Neural cell (in vitro differentiated cells): ENCODE results near the gene BUD31. TPM values are rescaled to one million over a fixed set of nuclear protein-coding genes. Genes with fewer than 3 reads are reported as not detected.
"Not testable (repeated sequence)": the region's sequence is repeated elsewhere in the genome, so short reads cannot be mapped to it uniquely, and the experiment has no call there.

Experiments used
- H2AFZ ChIP-seq: fragments of 200-600, 300-800 bp; sonication (generic), shearing (Covaris generic); 2 replicates; pipeline ENCODE4 v1.6.0; 2014; ENCODE audit warnings: low read depth, mild to moderate bottlenecking, antibody characterized with exemption, low read length, moderate library complexity
- H3F3A ChIP-seq: fragments of 200-600 bp; shearing (Covaris generic); 2 replicates; pipeline ENCODE4 v1.6.1; 2016; ENCODE audit warnings: mild to moderate bottlenecking, moderate library complexity, mixed read lengths, antibody characterized with exemption, low read length; ENCODE audit not compliant: insufficient read depth, poor library complexity, severe bottlenecking
- H3K27ac ChIP-seq: fragments of 200-600, 300-800 bp; sonication (generic), shearing (Covaris generic); 2 replicates; pipeline ENCODE4 v1.5.1; 2014; ENCODE audit warnings: mild to moderate bottlenecking, low read length, moderate library complexity
- H3K27me3 ChIP-seq: fragments of 300-800, 200-600 bp; sonication (generic), shearing (Covaris generic); 2 replicates; pipeline ENCODE4 v1.6.0; 2014; ENCODE audit warnings: mild to moderate bottlenecking, low read depth, low read length, moderate library complexity; ENCODE audit not compliant: insufficient read depth
- H3K36me3 ChIP-seq: fragments of 300-800, 200-600 bp; sonication (generic), shearing (Covaris generic); 2 replicates; pipeline ENCODE4 v1.5.1; 2014; ENCODE audit warnings: mild to moderate bottlenecking, antibody characterized with exemption, low read length, moderate library complexity; ENCODE audit not compliant: insufficient read depth
- H3K4me2 ChIP-seq: fragments of 300-800, 200-600 bp; sonication (generic), shearing (Covaris generic); 2 replicates; pipeline ENCODE4 v1.6.0; 2014; ENCODE audit warnings: mild to moderate bottlenecking, low read length
- H3K4me3 ChIP-seq: fragments of 300-800, 200-600 bp; sonication (generic), shearing (Covaris generic); 2 replicates; pipeline ENCODE4 v1.5.1; 2014; ENCODE audit warnings: mild to moderate bottlenecking, low read length, moderate library complexity
- H3K79me2 ChIP-seq: fragments of 200-600 bp; shearing (Covaris generic); replicated peaks from 2 replicates; pipeline ENCODE4 v1.6.0; 2014; ENCODE audit warnings: mild to moderate bottlenecking, low read length, moderate library complexity; ENCODE audit not compliant: insufficient read depth
- H3K9ac ChIP-seq: fragments of 300-800, 200-600 bp; sonication (generic), shearing (Covaris generic); 2 replicates; pipeline ENCODE4 v1.6.1; 2016; ENCODE audit warnings: mild to moderate bottlenecking, low read length, mixed read lengths
- H3K9me2 ChIP-seq: fragments of 200-600 bp; shearing (Covaris generic); 2 replicates; pipeline ENCODE4 v1.6.1; 2016; ENCODE audit warnings: mild to moderate bottlenecking, low read length, mixed read lengths; ENCODE audit not compliant: insufficient read depth
- H3K9me3 ChIP-seq: fragments of 200-600, 300-800 bp; sonication (generic), shearing (Covaris generic); 2 replicates; pipeline ENCODE4 v1.6.1; 2016; ENCODE audit warnings: mild to moderate bottlenecking, mixed run types, low read length, moderate library complexity, mixed read lengths
- H4K20me1 ChIP-seq: fragments of 200-600 bp; shearing (Covaris generic); 2 replicates; pipeline ENCODE4 v1.6.1; 2016; ENCODE audit warnings: mild to moderate bottlenecking, mixed run types; ENCODE audit not compliant: insufficient read depth
- EP300 ChIP-seq: fragments of 450-650 bp; conservative IDR thresholded peaks from 2 replicates; pipeline ENCODE4 v1.6.1; 2014; ENCODE audit warnings: antibody characterized with exemption, mild to moderate bottlenecking, moderate library complexity; ENCODE audit not compliant: poor library complexity, severe bottlenecking
- EZH2 ChIP-seq: fragments of 200-600, 300-800 bp; shearing (Covaris generic), sonication (generic); IDR thresholded peaks from 2 replicates; pipeline ENCODE4 v1.6.1; 2014; ENCODE audit warnings: antibody characterized with exemption, low read length, borderline replicate concordance, mild to moderate bottlenecking; ENCODE audit not compliant: insufficient read depth, poor library complexity, severe bottlenecking
- MXI1 ChIP-seq: fragments of 450-650 bp; conservative IDR thresholded peaks from 2 replicates; pipeline ENCODE4 v1.6.1; 2014; ENCODE audit warnings: antibody characterized with exemption, mild to moderate bottlenecking; ENCODE audit not compliant: poor library complexity, severe bottlenecking
- POLR2AphosphoS5 ChIP-seq: IDR thresholded peaks from 2 replicates; pipeline ENCODE4 v1.6.1; 2012
- RAD21 ChIP-seq: fragments of 450-650 bp; conservative IDR thresholded peaks from 2 replicates; pipeline ENCODE4 v1.6.1; 2014; ENCODE audit warnings: antibody characterized with exemption, mild to moderate bottlenecking, moderate library complexity
- SMC3 ChIP-seq: fragments of 450-650 bp; conservative IDR thresholded peaks from 2 replicates; pipeline ENCODE4 v1.6.1; 2014; ENCODE audit warnings: antibody characterized with exemption, mild to moderate bottlenecking, moderate library complexity; ENCODE audit not compliant: poor library complexity
- TAF1 ChIP-seq: IDR thresholded peaks from 2 replicates; pipeline ENCODE4 v1.6.1; 2012; ENCODE audit warnings: low read depth
- polyA plus RNA-seq: library from polyadenylated mRNA; depleted of rRNA; stranded (reverse); fragments of >200 nt; gene quantifications from 2 replicates; pipeline ENCODE4 v1.2.3, GENCODE V29; 2014
- TF ChIP-seq, protein P1 (sequence below): IDR thresholded peaks from 2 replicates; pipeline ENCODE4 v1.6.1; 2012; ENCODE audit warnings: borderline replicate concordance
- TF ChIP-seq, protein P2 (sequence below): fragments of 450-650 bp; IDR thresholded peaks from 2 replicates; pipeline ENCODE4 v1.5.1; 2014; ENCODE audit warnings: antibody characterized with exemption, mild to moderate bottlenecking, moderate library complexity; ENCODE audit not compliant: poor library complexity, severe bottlenecking

Gene BUD31
- polyA plus RNA-seq, 1 donor from 2014 or later, result 251 TPM

DNA sequence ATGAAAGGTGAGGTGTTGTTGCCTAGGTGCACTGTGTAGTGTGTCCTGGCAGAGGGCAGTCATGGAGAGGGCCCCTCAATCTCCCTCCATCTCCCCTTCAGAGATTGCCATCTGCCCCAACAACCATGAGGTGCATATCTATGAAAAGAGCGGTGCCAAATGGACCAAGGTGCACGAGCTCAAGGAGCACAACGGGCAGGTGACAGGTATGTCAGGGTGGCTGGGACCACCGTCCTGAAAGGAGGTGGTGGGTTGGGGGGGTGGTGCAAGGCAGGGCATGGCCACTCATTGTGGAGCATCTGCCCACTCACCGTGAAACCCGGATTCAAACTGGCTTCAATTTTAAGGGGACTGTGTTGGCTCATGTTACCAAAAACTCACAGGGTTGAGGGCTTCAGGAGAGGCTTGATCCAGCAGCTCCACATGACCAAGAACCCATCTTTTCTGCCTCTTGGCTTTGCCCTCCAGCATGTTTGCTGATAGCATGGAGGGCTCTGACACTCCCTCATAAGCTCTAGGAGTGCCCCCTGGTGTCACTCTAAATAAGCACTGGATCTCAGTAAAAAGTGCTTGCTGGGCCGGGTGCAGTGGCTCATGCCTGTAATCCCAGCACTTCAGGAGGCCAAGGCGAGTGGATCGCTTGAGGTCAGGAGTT, 22.1 kb upstream of the BUD31 start:
- Histone ChIP-seq H3K9me2 (no peaks in the 10 kb centered on the region), H3K9me3 (no peaks in the 10 kb centered on the region), H3K4me3 (no peak overlapping the region), H2AFZ (no peak overlapping the region), H3F3A (no peaks in the 10 kb centered on the region), H3K27me3 (no peaks in the 10 kb centered on the region), H3K27ac (no peak overlapping the region), H3K79me2 (no peaks in the 10 kb centered on the region), H3K4me2 (no peak overlapping the region), H4K20me1 (no peaks in the 10 kb centered on the region), H3K9ac (no peak overlapping the region), H3K36me3 (no peaks in the 10 kb centered on the region)
- no peak for TF ChIP-seq SMC3
- no peak for TF ChIP-seq EZH2

DNA sequence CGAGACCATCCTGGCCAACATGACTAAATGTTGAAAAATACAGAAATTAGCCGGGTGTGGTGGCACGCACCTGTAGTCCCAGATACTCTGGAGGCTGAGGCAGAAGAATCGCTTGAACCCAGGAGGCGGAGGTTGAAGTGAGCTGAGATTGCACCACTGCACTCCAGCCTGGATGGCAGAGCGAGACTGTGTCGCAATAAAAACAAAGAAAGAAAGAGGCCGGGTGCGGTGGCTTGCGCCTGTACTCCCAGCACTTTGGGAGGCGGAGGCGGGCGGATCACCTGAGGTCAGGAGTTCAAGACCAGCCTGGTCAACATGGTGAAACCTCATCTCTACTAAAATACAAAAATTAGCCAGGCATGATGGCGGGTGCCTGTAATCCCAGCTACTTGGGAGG, 21.5 kb upstream of the BUD31 start:
- H2AFZ ChIP-seq, H3K27ac ChIP-seq, H3K9me3 ChIP-seq, H3K27me3 ChIP-seq, H3K9ac ChIP-seq, H3K79me2 ChIP-seq, H3K4me3 ChIP-seq, H3K9me2 ChIP-seq, H4K20me1 ChIP-seq, H3F3A ChIP-seq, H3K4me2 ChIP-seq, H3K36me3 ChIP-seq: not testable (repeated sequence)

GRCh38 chr7:99387912-99388311, 20.9 kb upstream of the BUD31 start:
- no peaks in the 10 kb centered on the region for H3K79me2 ChIP-seq
- no peak overlapping the region for H2AFZ ChIP-seq
- TF ChIP-seq MXI1 (no peak), TAF1 (no peak), SMC3 (no peak), EP300 (no peak), POLR2AphosphoS5 (no peak), EZH2 (no peak), RAD21 (no peak)
- TF ChIP-seq, protein P1, sequence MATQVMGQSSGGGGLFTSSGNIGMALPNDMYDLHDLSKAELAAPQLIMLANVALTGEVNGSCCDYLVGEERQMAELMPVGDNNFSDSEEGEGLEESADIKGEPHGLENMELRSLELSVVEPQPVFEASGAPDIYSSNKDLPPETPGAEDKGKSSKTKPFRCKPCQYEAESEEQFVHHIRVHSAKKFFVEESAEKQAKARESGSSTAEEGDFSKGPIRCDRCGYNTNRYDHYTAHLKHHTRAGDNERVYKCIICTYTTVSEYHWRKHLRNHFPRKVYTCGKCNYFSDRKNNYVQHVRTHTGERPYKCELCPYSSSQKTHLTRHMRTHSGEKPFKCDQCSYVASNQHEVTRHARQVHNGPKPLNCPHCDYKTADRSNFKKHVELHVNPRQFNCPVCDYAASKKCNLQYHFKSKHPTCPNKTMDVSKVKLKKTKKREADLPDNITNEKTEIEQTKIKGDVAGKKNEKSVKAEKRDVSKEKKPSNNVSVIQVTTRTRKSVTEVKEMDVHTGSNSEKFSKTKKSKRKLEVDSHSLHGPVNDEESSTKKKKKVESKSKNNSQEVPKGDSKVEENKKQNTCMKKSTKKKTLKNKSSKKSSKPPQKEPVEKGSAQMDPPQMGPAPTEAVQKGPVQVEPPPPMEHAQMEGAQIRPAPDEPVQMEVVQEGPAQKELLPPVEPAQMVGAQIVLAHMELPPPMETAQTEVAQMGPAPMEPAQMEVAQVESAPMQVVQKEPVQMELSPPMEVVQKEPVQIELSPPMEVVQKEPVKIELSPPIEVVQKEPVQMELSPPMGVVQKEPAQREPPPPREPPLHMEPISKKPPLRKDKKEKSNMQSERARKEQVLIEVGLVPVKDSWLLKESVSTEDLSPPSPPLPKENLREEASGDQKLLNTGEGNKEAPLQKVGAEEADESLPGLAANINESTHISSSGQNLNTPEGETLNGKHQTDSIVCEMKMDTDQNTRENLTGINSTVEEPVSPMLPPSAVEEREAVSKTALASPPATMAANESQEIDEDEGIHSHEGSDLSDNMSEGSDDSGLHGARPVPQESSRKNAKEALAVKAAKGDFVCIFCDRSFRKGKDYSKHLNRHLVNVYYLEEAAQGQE, result no peak
- TF ChIP-seq, protein P2, sequence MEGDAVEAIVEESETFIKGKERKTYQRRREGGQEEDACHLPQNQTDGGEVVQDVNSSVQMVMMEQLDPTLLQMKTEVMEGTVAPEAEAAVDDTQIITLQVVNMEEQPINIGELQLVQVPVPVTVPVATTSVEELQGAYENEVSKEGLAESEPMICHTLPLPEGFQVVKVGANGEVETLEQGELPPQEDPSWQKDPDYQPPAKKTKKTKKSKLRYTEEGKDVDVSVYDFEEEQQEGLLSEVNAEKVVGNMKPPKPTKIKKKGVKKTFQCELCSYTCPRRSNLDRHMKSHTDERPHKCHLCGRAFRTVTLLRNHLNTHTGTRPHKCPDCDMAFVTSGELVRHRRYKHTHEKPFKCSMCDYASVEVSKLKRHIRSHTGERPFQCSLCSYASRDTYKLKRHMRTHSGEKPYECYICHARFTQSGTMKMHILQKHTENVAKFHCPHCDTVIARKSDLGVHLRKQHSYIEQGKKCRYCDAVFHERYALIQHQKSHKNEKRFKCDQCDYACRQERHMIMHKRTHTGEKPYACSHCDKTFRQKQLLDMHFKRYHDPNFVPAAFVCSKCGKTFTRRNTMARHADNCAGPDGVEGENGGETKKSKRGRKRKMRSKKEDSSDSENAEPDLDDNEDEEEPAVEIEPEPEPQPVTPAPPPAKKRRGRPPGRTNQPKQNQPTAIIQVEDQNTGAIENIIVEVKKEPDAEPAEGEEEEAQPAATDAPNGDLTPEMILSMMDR, result no peak
- H3K4me3 ChIP-seq, result no peak overlapping the region
- no peaks in the 10 kb centered on the region for H3K36me3 ChIP-seq
- no peaks in the 10 kb centered on the region for H3F3A ChIP-seq
- no peaks in the 10 kb centered on the region for H3K9me3 ChIP-seq
- no peak overlapping the region for H3K9ac ChIP-seq
- H3K9me2 ChIP-seq, result no peaks in the 10 kb centered on the region
- no peak overlapping the region for H3K27ac ChIP-seq
- no peak overlapping the region for H3K4me2 ChIP-seq
- no peaks in the 10 kb centered on the region for H3K27me3 ChIP-seq
- H4K20me1 ChIP-seq, result no peaks in the 10 kb centered on the region
